ENCODE measurements around the gene ANKRD36C. TPM values are rescaled to one million over a fixed set of nuclear protein-coding genes. Genes with fewer than 3 reads are reported as not detected.
"Not testable (repeated sequence)": the region's sequence is repeated elsewhere in the genome, so short reads cannot be mapped to it uniquely, and the experiment has no call there.

The ANKRD36C gene
- total and polyA plus RNA-seq, 2 of the 4 experiments (the other 2 are of a cell fraction) = 2.2 to 27.1 TPM

DNA sequence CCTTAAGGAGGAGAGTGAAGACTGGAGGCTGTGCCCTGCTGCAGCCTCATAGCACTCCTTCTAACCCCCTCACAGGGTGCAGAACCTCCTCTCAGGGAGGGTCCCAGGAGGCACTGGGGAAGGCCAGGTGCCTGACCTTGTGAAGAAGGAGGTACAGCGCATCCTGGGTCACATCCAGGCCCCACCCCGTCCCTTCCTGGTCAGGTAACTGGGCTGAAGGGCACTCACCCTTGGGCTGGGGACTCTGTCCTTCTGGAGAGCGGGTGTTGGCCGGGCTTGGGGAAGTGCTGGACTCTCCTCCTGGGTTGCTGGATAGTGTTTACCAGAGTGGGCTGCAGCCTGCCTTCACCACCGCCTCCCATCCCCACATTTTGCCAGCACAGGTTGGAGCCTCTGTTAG is 197.7 kb downstream of the ANKRD36C start:
- H2BK5ac ChIP-seq (ENCODE audit: low read depth, low read length, poor library complexity, severe bottlenecking); H3K14ac ChIP-seq (replicated peaks; ENCODE audit: low read depth, low read length); H2BK120ac ChIP-seq (ENCODE audit: low read depth, low read length); BruUV-seq (replicated peaks); H2BK20ac ChIP-seq (ENCODE audit: low read depth, low read length); H3K56ac ChIP-seq (ENCODE audit: extremely low read depth, insufficient read depth, low read length); H4K20me1 ChIP-seq (ENCODE audit: insufficient read depth, low read length); H3K23ac ChIP-seq (ENCODE audit: low read depth, low read length); H3K18ac ChIP-seq (ENCODE audit: low read depth, low read length); DNase-seq; H3K9me1 ChIP-seq (ENCODE audit: insufficient read depth, low read length); H3K4me3 ChIP-seq (ENCODE audit: insufficient read depth, low read depth, low read length); ATAC-seq (ENCODE audit: low read depth); H3K9ac ChIP-seq (ENCODE audit: low read depth, low read length); H2AFZ ChIP-seq (replicated peaks; ENCODE audit: low read length, poor library complexity); dilution Hi-C loops (cut with HindIII; ENCODE audit: low sequenced_read_pairs, unreplicated experiment); H3K27me3 ChIP-seq (ENCODE audit: control insufficient read depth, insufficient read depth, low read length); H3K4ac ChIP-seq (ENCODE audit: low read depth, low read length); CTCF ChIA-PET; H3K4me2 ChIP-seq (ENCODE audit: low read depth, low read length); H2AK9ac ChIP-seq (replicated peaks; ENCODE audit: low read depth, low read length, poor library complexity); H3K79me1 ChIP-seq (ENCODE audit: low read depth in 1 of 2, low read length in 2 of 2); H3K36me3 ChIP-seq (ENCODE audit: control insufficient read depth, insufficient read depth, low read length); in situ Hi-C loops (cut with MboI; ENCODE audit: low sequenced_read_pairs); H2AK5ac ChIP-seq (ENCODE audit: low read depth, low read length); H3K4me1 ChIP-seq (ENCODE audit: control insufficient read depth, insufficient read depth, low read length); H4K91ac ChIP-seq (ENCODE audit: insufficient read depth, low read depth, low read length); H4K5ac ChIP-seq (ENCODE audit: low read depth, low read length); H2BK15ac ChIP-seq (ENCODE audit: low read depth, low read length); intact Hi-C loops (cut with micrococcal nuclease); H3K9me3 ChIP-seq (ENCODE audit: control insufficient read depth, insufficient read depth, low read length); POLR2A ChIA-PET (ENCODE audit: unreplicated experiment); H3K27ac ChIP-seq (ENCODE audit: insufficient read depth, low read length); H4K8ac ChIP-seq (ENCODE audit: low read depth in 2 of 2, low read length in 2 of 2): not testable (repeated sequence)
- WGBS, 2 experiments (ENCODE audit: extremely low coverage in 2 of 2, insufficient read length in 1 of 2) = no CpG with 5 or more reads among the region's 5 CpGs

DNA sequence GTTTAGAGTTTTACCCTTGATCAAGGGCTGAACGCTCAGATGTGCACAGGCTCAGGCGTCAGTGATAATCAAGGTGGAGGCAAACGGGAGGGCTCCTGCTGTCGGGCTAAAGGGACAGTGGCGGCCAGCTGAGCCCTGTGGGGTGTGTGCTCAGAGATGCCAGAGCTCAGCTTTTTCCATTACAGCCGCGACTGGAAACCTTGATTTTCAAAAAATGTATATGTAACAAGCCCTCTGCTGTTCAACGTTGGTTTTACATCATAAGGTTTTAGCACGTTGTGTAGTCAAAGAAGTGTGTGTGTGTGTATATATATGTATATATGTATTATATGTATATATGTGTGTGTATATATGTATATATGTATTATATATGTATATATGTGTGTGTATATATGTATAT is 201.4 kb downstream of the ANKRD36C start:
- intact Hi-C loops (cut with micrococcal nuclease); H2BK5ac ChIP-seq (ENCODE audit: low read depth, low read length, poor library complexity, severe bottlenecking); H3K4me1 ChIP-seq (ENCODE audit: control insufficient read depth, insufficient read depth, low read length); H4K5ac ChIP-seq (ENCODE audit: low read depth, low read length); H2BK20ac ChIP-seq (ENCODE audit: low read depth, low read length); dilution Hi-C loops (cut with HindIII; ENCODE audit: low sequenced_read_pairs, unreplicated experiment); H3K4me3 ChIP-seq (ENCODE audit: insufficient read depth, low read depth, low read length); H3K79me1 ChIP-seq (ENCODE audit: low read depth in 1 of 2, low read length in 2 of 2); H3K23ac ChIP-seq (ENCODE audit: low read depth, low read length); H4K20me1 ChIP-seq (ENCODE audit: insufficient read depth, low read length); POLR2A ChIA-PET (ENCODE audit: unreplicated experiment); H2AK5ac ChIP-seq (ENCODE audit: low read depth, low read length); DNase-seq; H4K91ac ChIP-seq (ENCODE audit: insufficient read depth, low read depth, low read length); H2AFZ ChIP-seq (replicated peaks; ENCODE audit: low read length, poor library complexity); CTCF ChIA-PET; in situ Hi-C loops (cut with MboI; ENCODE audit: low sequenced_read_pairs); H3K4ac ChIP-seq (ENCODE audit: low read depth, low read length); BruUV-seq (replicated peaks); H3K18ac ChIP-seq (ENCODE audit: low read depth, low read length); H3K9me1 ChIP-seq (ENCODE audit: insufficient read depth, low read length); H3K36me3 ChIP-seq (ENCODE audit: control insufficient read depth, insufficient read depth, low read length); H3K4me2 ChIP-seq (ENCODE audit: low read depth, low read length); H4K8ac ChIP-seq (ENCODE audit: low read depth in 2 of 2, low read length in 2 of 2); H2BK120ac ChIP-seq (ENCODE audit: low read depth, low read length); H3K27ac ChIP-seq (ENCODE audit: insufficient read depth, low read length); H2AK9ac ChIP-seq (replicated peaks; ENCODE audit: low read depth, low read length, poor library complexity); H3K9ac ChIP-seq (ENCODE audit: low read depth, low read length); H3K56ac ChIP-seq (ENCODE audit: extremely low read depth, insufficient read depth, low read length); H2BK15ac ChIP-seq (ENCODE audit: low read depth, low read length); H3K14ac ChIP-seq (replicated peaks; ENCODE audit: low read depth, low read length); H3K9me3 ChIP-seq (ENCODE audit: control insufficient read depth, insufficient read depth, low read length); H3K27me3 ChIP-seq (ENCODE audit: control insufficient read depth, insufficient read depth, low read length): not testable (repeated sequence)
- no CpG with 5 or more reads among the region's 9 CpGs for WGBS, 2 experiments (ENCODE audit: extremely low coverage in 2 of 2, insufficient read length in 1 of 2)
- peak; percentile 54 for ATAC-seq (ENCODE audit: low read depth)
